SKM-1 treated with dmso at 0.1 percent for 144 hours (cell line): ENCODE measurements around the gene CIC.
"Not testable (repeated sequence)": the region's sequence is repeated elsewhere in the genome, so short reads cannot be mapped to it uniquely, and the experiment has no call there.

Experiments
- DNase-seq: peaks from one replicate; lab custom pipeline; 2025; ENCODE audit not compliant: unreplicated experiment; lab: John Stamatoyannopoulos, UW

CIC gene

DNA sequence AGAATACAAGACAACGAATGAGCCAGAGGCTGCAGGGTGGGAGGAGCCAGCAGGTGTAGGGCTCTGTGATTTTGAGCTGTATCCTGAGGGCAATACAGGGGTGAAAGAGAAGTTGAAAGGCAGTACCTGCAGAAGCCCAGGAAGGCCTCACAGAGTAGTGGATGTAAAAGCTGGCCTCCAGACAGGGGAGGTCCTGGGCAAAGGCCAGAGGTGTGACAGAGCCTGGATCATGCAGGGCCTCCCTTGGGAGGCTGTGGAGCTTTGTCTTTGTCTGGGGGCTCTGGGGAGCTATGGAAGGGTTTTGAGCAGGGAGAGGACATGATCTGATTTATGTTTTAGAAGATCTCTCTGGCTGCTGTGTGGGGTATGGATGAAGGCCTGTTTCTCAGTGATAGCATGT, 59.1 kb downstream of the CIC start:
- no peak for DNase-seq

DNA sequence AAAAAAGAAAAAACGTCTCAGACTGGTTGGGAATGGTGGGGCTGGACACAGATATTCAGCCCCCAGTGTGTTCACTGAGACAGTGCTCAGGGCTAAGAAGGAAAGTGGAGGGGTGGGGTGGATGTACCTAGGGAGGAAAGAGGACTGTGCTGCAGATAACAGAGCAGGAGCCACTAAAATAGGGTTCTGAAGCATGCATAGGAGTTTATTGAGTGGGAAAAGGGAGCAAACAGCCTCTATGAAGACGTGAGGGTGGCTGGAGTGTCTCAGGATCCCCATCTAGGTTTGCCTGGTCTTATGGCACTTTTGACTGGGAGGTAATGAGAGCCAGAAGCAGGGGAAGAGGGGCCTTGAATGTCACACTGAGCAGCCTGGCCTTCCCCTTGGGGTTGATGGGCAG, 59.8 kb downstream of the CIC start:
- no peak for DNase-seq

DNA sequence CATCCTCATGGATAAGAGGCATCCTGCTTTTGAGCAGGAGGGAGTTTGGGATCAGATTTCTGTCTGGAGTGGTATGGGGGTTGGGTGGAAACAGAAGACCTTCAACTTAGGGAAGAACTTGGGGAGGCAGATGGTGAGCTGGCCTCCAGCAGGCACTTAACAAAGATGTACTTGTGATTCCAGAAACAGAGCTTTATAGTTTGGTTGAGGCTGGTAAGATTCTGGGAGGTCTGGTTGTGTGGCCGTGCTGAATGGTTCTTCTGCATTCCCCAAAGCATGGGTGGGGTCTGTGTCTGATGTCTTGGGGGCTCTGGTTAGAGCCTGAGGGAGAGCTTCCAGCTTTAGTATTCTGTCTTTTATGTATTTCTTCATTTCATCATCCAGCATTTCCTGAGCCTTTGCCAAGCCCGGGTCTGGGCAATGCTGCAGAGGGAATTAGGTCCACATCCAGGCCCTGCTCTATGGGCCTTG, 61.2 kb downstream of the CIC start:
- DNase-seq: no peak

DNA sequence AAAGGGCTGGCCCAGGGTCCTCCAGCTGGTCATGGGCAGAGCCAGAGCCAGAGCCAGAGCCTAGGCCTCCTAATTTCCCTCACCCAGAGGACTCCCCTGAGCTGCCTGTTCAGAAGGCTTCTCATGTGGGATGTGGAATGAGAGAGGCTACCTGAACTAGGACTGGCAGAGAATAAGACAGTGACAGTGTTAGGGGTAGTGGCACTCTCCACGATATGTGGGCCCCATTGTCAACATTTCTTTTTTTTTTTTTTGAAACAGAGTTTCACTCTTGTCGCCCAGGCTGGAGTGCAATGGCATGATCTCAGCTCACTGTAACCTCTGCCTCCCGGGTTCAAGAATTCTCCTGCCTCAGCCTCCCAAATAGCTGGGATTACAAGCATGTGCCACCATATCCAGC, 62.3 kb downstream of the CIC start:
- DNase-seq: not testable (repeated sequence)

DNA sequence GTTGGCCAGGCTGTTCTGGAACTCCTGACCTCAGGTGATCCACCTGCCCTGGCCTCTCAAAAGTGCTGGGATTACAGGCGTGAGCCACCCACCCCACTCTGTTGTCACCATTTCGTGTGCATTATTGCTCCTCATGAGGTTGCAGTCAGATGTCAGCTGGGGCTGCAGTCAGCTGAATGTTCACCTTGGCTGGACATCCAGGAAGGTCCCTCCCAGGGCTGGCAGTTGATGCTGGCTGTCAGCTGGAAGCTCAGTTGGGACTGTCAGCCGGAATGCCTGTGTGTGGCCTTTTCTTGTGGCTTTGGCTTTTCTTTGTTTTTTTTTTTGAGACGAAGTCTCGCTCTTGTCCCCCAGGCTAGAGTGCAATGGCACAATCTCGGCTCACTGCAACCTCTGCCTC, 63.0 kb downstream of the CIC start:
- DNase-seq: no peak

DNA sequence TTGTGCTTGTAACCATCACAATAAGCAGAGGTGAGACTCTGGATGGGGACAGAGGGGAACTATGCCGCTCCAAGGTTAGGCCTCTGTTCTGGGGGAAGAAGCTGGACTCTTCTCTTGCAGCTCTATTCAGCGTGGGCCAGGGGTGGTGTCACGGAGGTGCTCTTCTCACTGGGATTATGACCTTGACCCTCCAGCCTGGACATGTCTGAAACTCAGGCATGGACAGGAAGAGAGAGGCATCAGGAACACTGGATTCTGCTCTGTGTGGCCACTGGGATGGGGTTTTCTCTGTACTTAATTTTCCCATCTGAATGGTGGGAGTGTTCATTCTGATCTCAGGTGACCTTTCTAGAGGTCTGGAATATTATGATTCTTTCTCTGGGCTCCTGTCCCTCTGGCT, 64.0 kb downstream of the CIC start:
- DNase-seq: no peak

DNA sequence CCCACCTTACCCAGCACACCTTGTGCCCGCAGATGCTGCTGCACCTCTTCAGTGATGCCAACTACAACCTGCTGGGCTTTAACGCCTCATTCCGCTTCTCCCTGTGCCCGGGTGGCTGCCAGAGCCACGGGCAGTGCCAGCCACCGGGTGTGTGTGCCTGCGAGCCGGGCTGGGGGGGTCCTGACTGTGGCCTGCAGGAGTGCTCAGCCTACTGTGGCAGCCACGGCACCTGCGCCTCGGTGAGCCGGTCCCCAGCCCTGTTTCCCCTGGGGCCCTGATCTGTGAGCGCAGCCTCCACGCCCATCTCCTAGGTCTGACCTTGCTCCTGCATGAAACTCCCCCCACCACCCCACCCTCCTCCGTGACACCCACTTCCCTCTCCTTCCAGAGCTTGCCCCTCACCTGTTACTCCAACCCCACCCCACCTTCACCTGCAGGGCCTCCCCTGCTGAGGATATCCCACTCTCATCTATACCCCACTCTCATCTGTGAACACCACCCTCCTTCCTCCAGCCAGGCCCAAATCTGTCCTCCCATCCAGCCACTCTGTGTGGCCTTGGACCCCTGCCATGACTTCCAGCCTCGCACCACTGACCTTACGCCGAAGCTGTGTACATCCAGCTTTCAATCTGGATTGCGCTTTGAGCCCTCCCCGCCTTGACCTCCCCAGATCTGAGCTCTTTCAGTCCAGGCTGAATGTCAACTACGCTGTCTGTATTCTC, 65.1 kb downstream of the CIC start:
- DNase-seq: no peak

DNA sequence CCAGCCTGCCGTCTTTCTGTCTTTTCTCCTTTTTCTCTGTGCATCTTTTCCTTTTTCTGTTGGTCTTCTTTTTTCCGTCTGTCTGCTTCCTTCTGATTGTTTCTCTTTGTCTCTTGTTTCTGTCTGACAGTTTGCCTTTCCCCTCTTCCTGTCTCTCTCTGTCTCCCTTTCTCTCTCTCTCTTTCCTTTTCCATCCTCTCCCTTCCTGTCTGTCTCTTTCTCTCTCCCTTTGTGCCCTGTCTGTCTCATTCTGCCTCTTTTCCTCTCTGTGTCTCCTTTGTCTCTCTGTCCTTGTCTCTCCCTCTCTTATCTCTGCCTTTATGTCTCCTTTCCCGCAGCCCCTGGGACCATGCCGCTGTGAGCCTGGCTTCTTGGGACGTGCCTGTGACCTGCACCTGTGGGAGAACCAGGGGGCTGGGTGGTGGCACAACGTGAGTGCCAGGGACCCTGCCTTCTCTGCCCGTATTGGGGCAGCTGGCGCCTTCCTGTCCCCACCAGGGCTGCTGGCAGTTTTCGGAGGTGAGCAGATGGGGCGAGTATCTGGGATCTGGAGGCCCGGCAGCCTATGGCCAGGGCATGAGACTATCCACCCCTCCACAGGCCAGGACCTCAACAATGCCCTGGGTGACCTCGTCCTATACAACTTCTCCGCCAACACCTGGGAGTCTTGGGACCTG, 65.8 kb downstream of the CIC start:
- no peak for DNase-seq

DNA sequence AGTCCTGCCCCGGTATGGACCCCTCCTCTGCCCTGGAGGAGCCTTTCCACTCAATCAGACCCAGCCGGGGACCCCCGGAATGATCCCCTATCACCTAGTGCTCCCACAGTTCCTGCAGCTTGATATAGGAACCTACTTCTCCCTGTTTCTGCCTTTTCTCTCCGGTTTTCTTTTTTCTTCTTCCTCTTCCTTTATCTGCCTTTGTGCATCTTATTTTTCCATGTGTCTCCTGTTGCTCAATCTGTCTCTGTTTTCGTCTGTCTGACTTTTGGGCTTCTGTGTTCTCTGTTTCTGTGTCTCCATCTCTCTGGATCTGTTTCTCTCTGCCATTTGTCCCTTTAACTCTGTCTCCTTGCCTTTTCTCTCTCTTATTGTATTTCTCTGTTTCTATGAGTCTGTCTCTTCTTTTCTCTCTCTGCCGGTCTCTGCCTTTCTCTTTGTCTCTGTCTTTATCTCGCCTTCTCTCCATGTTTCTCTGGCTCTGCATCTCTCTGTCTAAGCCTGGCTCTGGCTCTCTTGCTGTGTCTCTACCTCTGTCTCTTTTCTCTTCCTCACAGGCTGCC, 66.4 kb downstream of the CIC start:
- DNase-seq: no peak

DNA sequence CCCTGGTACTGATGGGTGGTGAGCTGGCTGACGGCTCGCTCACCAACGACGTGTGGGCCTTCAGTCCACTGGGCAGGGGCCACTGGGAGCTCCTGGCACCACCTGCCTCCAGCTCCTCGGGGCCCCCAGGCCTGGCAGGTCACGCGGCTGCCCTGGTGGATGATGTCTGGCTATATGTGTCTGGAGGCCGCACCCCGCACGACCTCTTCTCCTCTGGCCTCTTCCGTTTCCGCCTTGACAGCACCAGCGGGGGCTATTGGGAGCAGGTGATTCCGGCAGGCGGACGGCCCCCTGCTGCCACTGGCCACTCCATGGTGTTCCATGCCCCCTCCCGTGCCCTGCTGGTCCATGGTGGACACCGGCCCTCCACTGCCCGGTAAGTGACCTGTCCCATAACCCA, 66.9 kb downstream of the CIC start:
- no peak for DNase-seq

DNA sequence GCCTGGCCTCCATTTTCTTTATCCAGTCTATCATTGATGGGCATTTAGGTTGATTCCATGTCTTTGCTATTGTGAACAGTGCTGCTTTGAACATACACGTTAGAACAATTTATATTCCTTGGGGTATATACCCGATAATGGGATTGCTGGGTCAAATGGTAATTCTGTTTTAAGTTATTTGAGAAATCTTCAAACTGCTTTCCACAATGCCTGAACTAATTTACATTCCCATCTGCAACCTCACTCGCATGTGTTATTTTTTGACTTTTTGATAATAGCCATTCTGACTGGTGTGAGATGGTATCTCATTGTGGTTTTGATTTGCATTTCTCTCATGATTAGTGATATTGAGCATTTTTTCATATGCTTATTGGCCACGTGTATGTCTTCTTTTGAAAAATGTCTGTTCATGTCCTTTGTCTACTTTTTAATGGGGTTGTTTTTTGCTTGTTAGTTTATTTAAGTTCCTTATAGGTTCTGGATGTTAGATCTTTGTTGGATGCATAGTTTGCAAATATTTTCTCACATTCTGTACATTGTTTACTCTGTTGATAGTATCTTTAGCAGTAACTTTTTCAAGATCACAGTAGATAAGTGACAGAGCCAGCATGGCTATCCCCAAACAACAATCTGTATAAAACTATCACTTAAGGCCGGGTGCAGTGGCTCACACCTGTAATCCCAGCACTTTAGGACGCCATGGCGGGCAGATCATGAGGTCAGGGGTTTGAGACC, 70.2 kb downstream of the CIC start:
- not testable (repeated sequence) for DNase-seq

DNA sequence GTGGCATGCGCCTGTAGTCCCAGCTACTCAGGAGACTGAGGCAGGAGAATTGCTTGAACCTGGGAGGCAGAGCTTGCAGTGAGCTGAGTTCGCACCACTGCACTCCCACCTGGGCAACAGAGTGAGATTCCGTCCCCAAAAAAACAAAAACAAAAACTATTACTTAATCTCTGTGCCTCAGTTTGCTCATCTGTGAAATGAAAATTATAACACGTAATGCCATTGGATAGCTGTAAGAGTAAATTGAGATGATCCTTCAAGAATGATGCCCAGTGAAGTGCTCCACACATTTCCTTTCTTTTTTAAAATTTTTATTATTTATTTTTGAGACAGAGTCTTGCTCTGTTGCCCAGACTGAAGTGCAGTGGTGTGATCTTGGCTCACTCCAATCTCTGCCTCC, 70.9 kb downstream of the CIC start:
- DNase-seq: not testable (repeated sequence)

DNA sequence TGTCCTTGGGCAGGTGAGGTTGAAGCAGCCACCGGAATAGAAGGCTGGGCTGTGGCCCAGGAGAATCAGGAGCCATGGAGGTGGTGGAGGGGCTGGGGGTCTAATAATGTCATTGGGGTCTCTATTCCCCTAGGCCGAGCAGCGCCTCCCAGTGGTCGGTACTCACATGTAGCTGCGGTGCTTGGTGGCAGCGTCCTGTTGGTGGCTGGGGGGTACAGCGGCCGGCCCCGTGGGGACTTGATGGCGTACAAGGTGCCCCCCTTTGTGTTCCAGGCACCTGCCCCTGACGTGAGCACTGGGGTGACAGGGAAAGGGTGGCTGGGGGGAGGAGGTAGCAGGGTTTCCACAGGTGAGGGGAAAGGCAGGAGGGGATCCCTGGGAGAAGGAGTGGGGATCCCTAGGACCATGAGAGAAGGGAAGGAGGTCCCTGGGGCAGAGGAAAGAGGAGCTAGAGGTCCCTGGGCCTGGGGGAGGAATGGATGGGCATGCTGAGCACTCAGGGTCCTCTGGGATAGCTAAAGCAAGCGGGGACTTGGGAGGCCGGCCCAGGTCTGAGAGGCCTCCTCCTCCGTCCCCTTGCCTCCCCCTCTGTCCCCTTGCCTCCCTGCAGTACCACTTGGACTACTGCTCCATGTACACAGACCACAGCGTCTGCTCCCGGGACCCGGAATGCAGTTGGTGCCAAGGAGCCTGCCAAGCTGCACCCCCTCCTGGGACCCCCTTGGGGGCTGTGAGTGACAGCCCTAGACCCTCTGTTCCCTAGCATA, 74.5 kb downstream of the CIC start:
- no peak for DNase-seq

DNA sequence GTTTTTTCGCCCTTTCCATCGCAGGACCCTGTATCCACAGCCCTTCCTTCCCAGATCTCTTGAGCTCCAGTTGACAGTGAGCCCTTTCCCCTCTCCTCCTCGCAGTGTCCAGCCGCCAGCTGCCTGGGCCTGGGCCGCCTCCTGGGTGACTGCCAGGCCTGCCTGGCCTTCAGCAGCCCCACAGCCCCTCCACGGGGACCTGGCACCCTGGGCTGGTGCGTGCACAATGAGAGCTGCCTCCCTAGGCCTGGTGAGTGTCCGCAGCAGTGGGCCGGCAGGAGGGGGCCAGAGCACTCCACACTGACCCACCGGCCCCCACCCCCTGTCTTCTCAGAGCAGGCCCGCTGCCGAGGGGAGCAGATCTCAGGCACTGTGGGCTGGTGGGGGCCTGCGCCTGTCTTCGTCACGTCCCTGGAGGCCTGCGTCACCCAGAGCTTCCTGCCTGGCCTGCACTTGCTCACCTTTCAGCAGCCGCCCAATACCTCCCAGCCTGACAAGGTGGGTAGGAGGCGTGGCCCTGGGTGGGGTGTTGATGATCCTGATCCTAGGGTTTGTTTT, 75.4 kb downstream of the CIC start:
- no peak for DNase-seq
